ENCODE measurements around the gene ADGRF4.

GRCh38 chr6:47752801-47753200 lies 54.4 kb downstream of the ADGRF4 start:
- TF ChIP-seq POLR2A (IDR thresholded peaks at IDR 0.05): no peak
- no peak for TF ChIP-seq CTCF (IDR thresholded peaks at IDR 0.05)
